ENCODE results near the gene MRGPRD. TPM values are rescaled to one million over a fixed set of nuclear protein-coding genes. Genes with fewer than 3 reads are reported as not detected.

The MRGPRD gene
- total RNA-seq, 1 donor from 2014 or later = not detected

- Mint-ChIP-seq H3K27ac (no peak overlapping the region), H3K27me3 (peaks cover 8% of the 10 kb centered on the region), H3K4me1 (ENCODE audit: unreplicated experiment) (peaks cover 30% of the 10 kb centered on the region), H3K4me3 (no peak overlapping the region), H3K36me3 (no peaks in the 10 kb centered on the region), H3K9me3 (no peaks in the 10 kb centered on the region)
- DNase-seq (ENCODE audit: extremely low spot score, unreplicated experiment) = no peak
- TF ChIP-seq CTCF (conservative IDR thresholded peaks at IDR 0.05) = no peak
Measured at GRCh38 chr11:69009441-69010211, 28.8 kb upstream of the MRGPRD start.

GRCh38 chr11:69008737-69009440 lies 28.1 kb upstream of the MRGPRD start:
- H3K27ac Mint-ChIP-seq = peak overlapping the region; percentile 91
- H3K36me3 Mint-ChIP-seq = no peaks in the 10 kb centered on the region
- no peak for DNase-seq (ENCODE audit: extremely low spot score, unreplicated experiment)

GRCh38 chr11:69007975-69008381 lies 27.2 kb upstream of the MRGPRD start:
- Mint-ChIP-seq H3K4me1 (ENCODE audit: unreplicated experiment) (peaks cover 24% of the 10 kb centered on the region), H3K36me3 (no peaks in the 10 kb centered on the region), H3K4me3 (peak overlapping the region; percentile 27), H3K27me3 (peaks cover 8% of the 10 kb centered on the region), H3K9me3 (no peaks in the 10 kb centered on the region), H3K27ac (peak overlapping the region; percentile 91)
- DNase-seq (ENCODE audit: extremely low spot score, unreplicated experiment) = no peak
- no peak for TF ChIP-seq CTCF (conservative IDR thresholded peaks at IDR 0.05)

More at GRCh38 chr11:69008737-69009440, 28.1 kb upstream of the MRGPRD start:
- Mint-ChIP-seq H3K9me3 (no peaks in the 10 kb centered on the region), H3K4me3 (peak overlapping the region; percentile 27), H3K27me3 (peaks cover 8% of the 10 kb centered on the region), H3K4me1 (ENCODE audit: unreplicated experiment) (peaks cover 24% of the 10 kb centered on the region)
- TF ChIP-seq CTCF (conservative IDR thresholded peaks at IDR 0.05) = no peak

- H3K9me3 Mint-ChIP-seq = no peaks in the 10 kb centered on the region
- H3K36me3 Mint-ChIP-seq = no peaks in the 10 kb centered on the region
- H3K4me1 Mint-ChIP-seq (ENCODE audit: unreplicated experiment) = peaks cover 21% of the 10 kb centered on the region
- H3K4me3 Mint-ChIP-seq = no peak overlapping the region
- no peak for TF ChIP-seq CTCF (conservative IDR thresholded peaks at IDR 0.05)
- no peak for DNase-seq (ENCODE audit: extremely low spot score, unreplicated experiment)
- no peak overlapping the region for H3K27ac Mint-ChIP-seq
- peaks cover 2% of the 10 kb centered on the region for H3K27me3 Mint-ChIP-seq
Measured at GRCh38 chr11:69006816-69007215, 26.0 kb upstream of the MRGPRD start.

- H3K9me3 Mint-ChIP-seq = no peaks in the 10 kb centered on the region
Measured at GRCh38 chr11:69005631-69006368, 25.0 kb upstream of the MRGPRD start.

More at GRCh38 chr11:69005631-69006368, 25.0 kb upstream of the MRGPRD start:
- H3K36me3 Mint-ChIP-seq = no peaks in the 10 kb centered on the region
- no peak overlapping the region for H3K27ac Mint-ChIP-seq
- H3K4me1 Mint-ChIP-seq (ENCODE audit: unreplicated experiment) = peaks cover 19% of the 10 kb centered on the region
- no peaks in the 10 kb centered on the region for H3K27me3 Mint-ChIP-seq
- no peak overlapping the region for H3K4me3 Mint-ChIP-seq
- no peak for TF ChIP-seq CTCF (conservative IDR thresholded peaks at IDR 0.05)
- no peak for DNase-seq (ENCODE audit: extremely low spot score, unreplicated experiment)

All from type B pancreatic cell (in vitro differentiated cells).